K562 (cell line): Measurements from ENCODE around the gene EFHB. TPM values are rescaled to one million over a fixed set of nuclear protein-coding genes. Genes with fewer than 3 reads are reported as not detected.

Source experiments
- ATAC-seq: fragments of 200-7000 bp; cut with Tn5 transposase; 3 replicates; pipeline ENCODE4 v1.9.1; 2020; ENCODE audit warnings: moderate library complexity
- BruUV-seq: library from RNA; stranded (reverse); fragments of 400-500 nt; replicated peaks from 2 replicates; lab custom pipeline; 2021; lab: Mats Ljungman, UMichigan
- CTCF ChIA-PET: fragments of 300-600 bp; formaldehyde crosslinking; extraction: SDS; loops from one replicate; lab custom pipeline; 2021; ENCODE audit warnings: low intra/inter-chr PET ratio; lab: Yijun Ruan, JAX
- POLR2A ChIA-PET: fragments of 300-600, 350-650 bp; sonication (Branson Sonifier 250); formaldehyde crosslinking; extraction: SDS; loops from one replicate; lab custom pipeline; 2021; ENCODE audit warnings: antibody characterized with exemption, inconsistent platforms; lab: Yijun Ruan, JAX
- DNase-seq, 4 experiments: peaks; one replicate each; pipeline versions ENCODE4 v3.0.0 to v3.0.0-alpha.2; 2011 to 2018; ENCODE audit warnings: low spot score in 3 of 4, mixed read lengths in 3 of 4; ENCODE audit errors: extremely low read depth in 1 of 4
- FAIRE-seq: peaks from 2 replicates; lab custom pipeline; 2011; peaks lifted over from hg19 to GRCh38; lab: Jason Lieb, UNC
- H2AFZ ChIP-seq: 2 replicates; pipeline ENCODE4 v1.6.0; 2011; ENCODE audit warnings: low read depth, low read length, control low read depth, inconsistent platforms
- H3K27ac ChIP-seq: fragments of 200-600 bp; 3 replicates; pipeline ENCODE4 v1.8.0; 2011; ENCODE audit warnings: low read depth, mild to moderate bottlenecking, control low read depth, inconsistent platforms, low read length, moderate library complexity, mixed read lengths; ENCODE audit errors: extremely low read depth
- H3K27me3 ChIP-seq, 2 experiments: fragments of 300-600 bp in 1 of 2; 2 replicates in 1 of 2; 3 replicates in 1 of 2; pipeline versions ENCODE4 v1.6.0 to v1.8.0; 2011; ENCODE audit warnings: inconsistent platforms in 2 of 2, low read length in 2 of 2, mild to moderate bottlenecking in 1 of 2, mixed read lengths in 1 of 2, moderate library complexity in 1 of 2; ENCODE audit not compliant: control insufficient read depth in 2 of 2, insufficient read depth in 2 of 2
- H3K36me3 ChIP-seq: fragments of 300-600 bp; 3 replicates; pipeline ENCODE4 v1.8.0; 2011; ENCODE audit warnings: mild to moderate bottlenecking, low read length, inconsistent platforms; ENCODE audit not compliant: control insufficient read depth, insufficient read depth
- H3K4me1 ChIP-seq, 2 experiments: fragments of 200-600 bp in 1 of 2; replicated peaks in 1 of 2; 2 replicates in 1 of 2; 3 replicates in 1 of 2; pipeline versions ENCODE4 v1.5.1 to v1.8.0; 2011; ENCODE audit warnings: inconsistent platforms in 2 of 2, low read length in 2 of 2, mild to moderate bottlenecking in 1 of 2, mixed read lengths in 1 of 2, moderate library complexity in 1 of 2; ENCODE audit not compliant: control insufficient read depth in 2 of 2, insufficient read depth in 2 of 2
- H3K4me2 ChIP-seq: 2 replicates; pipeline ENCODE4 v1.6.1; 2011; ENCODE audit warnings: low read length, control low read depth, inconsistent platforms, mixed read lengths; ENCODE audit not compliant: insufficient read depth
- H3K4me3 ChIP-seq: fragments of 200-600 bp; sonication (generic), shearing (Covaris generic); 2 replicates; pipeline ENCODE4 v1.5.1; 2016; ENCODE audit warnings: control low read depth, inconsistent platforms
- H3K79me2 ChIP-seq: fragments of 200-600 bp; 3 replicates; pipeline ENCODE4 v1.8.0; 2011; ENCODE audit warnings: low read length, inconsistent platforms; ENCODE audit not compliant: control insufficient read depth, insufficient read depth
- H3K9ac ChIP-seq, 2 experiments: 2 replicates each; pipeline versions ENCODE4 v1.6.0 to v1.6.1; 2011; ENCODE audit warnings: low read depth in 2 of 2, low read length in 2 of 2, control low read depth in 1 of 2, inconsistent platforms in 1 of 2, mild to moderate bottlenecking in 1 of 2, mixed read lengths in 1 of 2; ENCODE audit not compliant: insufficient read depth in 1 of 2
- H3K9me1 ChIP-seq: one replicate; pipeline ENCODE4 v1.6.0; 2011; ENCODE audit warnings: inconsistent platforms, mild to moderate bottlenecking, low read length, moderate library complexity; ENCODE audit not compliant: control insufficient read depth, insufficient read depth
- H3K9me3 ChIP-seq: replicated peaks from 2 replicates; pipeline ENCODE4 v1.5.1; 2011; ENCODE audit warnings: low read depth, low read length, inconsistent platforms; ENCODE audit not compliant: control insufficient read depth, insufficient read depth
- H4K20me1 ChIP-seq: replicated peaks from 2 replicates; pipeline ENCODE4 v1.6.1; 2011; ENCODE audit warnings: low read length, inconsistent platforms, mixed read lengths; ENCODE audit not compliant: control insufficient read depth, insufficient read depth
- FOXK1 ChIP-seq: sonication (generic); formaldehyde crosslinking; IDR thresholded peaks from 2 replicates; pipeline ENCODE4 v1.8.0; 2022; ENCODE audit warnings: missing genetic modification reagents, mild to moderate bottlenecking, borderline replicate concordance
- HNRNPLL ChIP-seq: fragments of 200-400 bp; formaldehyde crosslinking; IDR thresholded peaks from 2 replicates; pipeline ENCODE4 v1.6.1; 2017; ENCODE audit warnings: low read length, low read depth, mild to moderate bottlenecking; ENCODE audit not compliant: poor library complexity, severe bottlenecking
- ILK ChIP-seq: fragments of 450-650 bp; IDR thresholded peaks from 2 replicates; pipeline ENCODE4 v1.6.1; 2016; ENCODE audit warnings: missing genetic modification characterization, low read depth, mild to moderate bottlenecking, missing compliant biosample characterization, moderate library complexity, borderline replicate concordance
- JUN ChIP-seq, 2 experiments: sonication (generic) in 1 of 2; formaldehyde crosslinking in 1 of 2; IDR thresholded peaks; 2 replicates each; pipeline versions ENCODE4 v1.6.1 to v1.8.0; 2012 to 2022; ENCODE audit warnings: borderline replicate concordance in 2 of 2, mild to moderate bottlenecking in 2 of 2, improper control_type of control experiment in 1 of 2, low read depth in 1 of 2, low read length in 1 of 2, missing genetic modification reagents in 1 of 2
- JUNB ChIP-seq: fragments of 450-650 bp; formaldehyde crosslinking; conservative IDR thresholded peaks from 2 replicates; pipeline ENCODE4 v1.4.0; 2020; ENCODE audit warnings: mild to moderate bottlenecking
- KLF13 ChIP-seq: fragments of 450-650 bp; IDR thresholded peaks from 2 replicates; pipeline ENCODE4 v1.6.1; 2016; ENCODE audit warnings: missing genetic modification characterization, low read depth, mild to moderate bottlenecking, missing compliant biosample characterization, moderate library complexity, borderline replicate concordance
- RB1 ChIP-seq: fragments of 450-650 bp; IDR thresholded peaks from 2 replicates; pipeline ENCODE4 v1.6.1; 2017; ENCODE audit warnings: low read depth, mild to moderate bottlenecking
- TCF3 ChIP-seq: sonication (generic); formaldehyde crosslinking; IDR thresholded peaks from 2 replicates; pipeline ENCODE4 v1.4.0; 2020; ENCODE audit warnings: mild to moderate bottlenecking, missing genetic modification reagents
- U2AF1 ChIP-seq: fragments of 200-400 bp; formaldehyde crosslinking; optimal IDR thresholded peaks from 2 replicates; pipeline ENCODE3; 2017; ENCODE audit warnings: mild to moderate bottlenecking, low read depth, low read length, moderate library complexity
- ZFX ChIP-seq: sonication (generic); formaldehyde crosslinking; IDR thresholded peaks from 2 replicates; pipeline ENCODE4 v1.8.0; 2022; ENCODE audit warnings: mild to moderate bottlenecking, missing genetic modification reagents, moderate library complexity
- ZNF780A ChIP-seq: fragments of 250-450 bp; sonication (Bioruptor Pico); IDR thresholded peaks from 2 replicates; pipeline ENCODE4 v1.5.0; 2021; ENCODE audit warnings: mild to moderate bottlenecking
- ZNF830 ChIP-seq: fragments of 250-450 bp; sonication (Bioruptor Pico); IDR thresholded peaks from 2 replicates; pipeline ENCODE4 v1.5.0; 2021; ENCODE audit warnings: mild to moderate bottlenecking
- WGBS: fragments of 100-300 bp; shearing (Covaris generic); methylation state at CpG from one replicate; pipeline ENCODE4 v1.1.6; 2016; ENCODE audit warnings: low coverage, mixed read lengths; ENCODE audit not compliant: insufficient coverage; ENCODE audit errors: missing lambda C conversion rate; 5-methylcytosine and 5-hydroxymethylcytosine counted together
- in situ Hi-C: fragments of 300-500 bp; cut with MboI; formaldehyde crosslinking; loops from 4 replicates; pipeline ENCODE4 v1.15.0; 2018; ENCODE audit warnings: inconsistent platforms, mixed read lengths
- intact Hi-C: fragments of 100-400 bp; cut with micrococcal nuclease; formaldehyde crosslinking; loops from 2 replicates; pipeline ENCODE4 v1.14.2; 2022
- polyA plus RNA-seq, 8 experiments: library from polyadenylated mRNA; depleted of rRNA in 4 of 8; stranded (reverse) in 5 of 8; unstranded in 3 of 8; fragments of >200 nt; fragmentation: Nextera tagmentation in 2 of 8; fragmentation: Illumina TruSeq in 1 of 8; extraction: Ambion mirVana in 2 of 8; extraction: Trizol in 1 of 8; gene quantifications; 2 replicates each; pipeline versions ENCODE4 v1.2.1 to v1.2.3, GENCODE V29; 2011 to 2014; ENCODE audit warnings: inconsistent platforms in 1 of 8, missing spikeins in 1 of 8
- total RNA-seq, 7 experiments: library from RNA; depleted of rRNA in 6 of 7; stranded (reverse); fragments of >200 nt in 6 of 7; fragmentation: Illumina TruSeq in 2 of 7; extraction: Trizol in 2 of 7; gene quantifications; 2 replicates each; pipeline versions ENCODE4 v1.2.1 to v1.2.3, GENCODE V29; 2011 to 2021; ENCODE audit warnings: low replicate concordance in 1 of 7
- TF ChIP-seq, protein P1 (sequence below): fragments of 250-450 bp; sonication (Bioruptor Pico); IDR thresholded peaks from 2 replicates; pipeline ENCODE4 v1.5.0; 2021
- TF ChIP-seq, protein P2 (sequence below): fragments of 450-650 bp; IDR thresholded peaks from 2 replicates; pipeline ENCODE4 v1.6.1; 2018; ENCODE audit not compliant: partially characterized antibody
- TF ChIP-seq, protein P3 (sequence below): fragments of 450-650 bp; conservative IDR thresholded peaks from 2 replicates; pipeline ENCODE4 v1.6.1; 2016; ENCODE audit warnings: missing genetic modification characterization, low read depth, mild to moderate bottlenecking, missing compliant biosample characterization, moderate library complexity

The EFHB gene
- total and polyA plus RNA-seq, 9 of the 15 experiments (the other 6 are each of a cell fraction or from before 2014, with no cell fraction given) = 1.5 to 4.0 (median 1.8) TPM

DNA sequence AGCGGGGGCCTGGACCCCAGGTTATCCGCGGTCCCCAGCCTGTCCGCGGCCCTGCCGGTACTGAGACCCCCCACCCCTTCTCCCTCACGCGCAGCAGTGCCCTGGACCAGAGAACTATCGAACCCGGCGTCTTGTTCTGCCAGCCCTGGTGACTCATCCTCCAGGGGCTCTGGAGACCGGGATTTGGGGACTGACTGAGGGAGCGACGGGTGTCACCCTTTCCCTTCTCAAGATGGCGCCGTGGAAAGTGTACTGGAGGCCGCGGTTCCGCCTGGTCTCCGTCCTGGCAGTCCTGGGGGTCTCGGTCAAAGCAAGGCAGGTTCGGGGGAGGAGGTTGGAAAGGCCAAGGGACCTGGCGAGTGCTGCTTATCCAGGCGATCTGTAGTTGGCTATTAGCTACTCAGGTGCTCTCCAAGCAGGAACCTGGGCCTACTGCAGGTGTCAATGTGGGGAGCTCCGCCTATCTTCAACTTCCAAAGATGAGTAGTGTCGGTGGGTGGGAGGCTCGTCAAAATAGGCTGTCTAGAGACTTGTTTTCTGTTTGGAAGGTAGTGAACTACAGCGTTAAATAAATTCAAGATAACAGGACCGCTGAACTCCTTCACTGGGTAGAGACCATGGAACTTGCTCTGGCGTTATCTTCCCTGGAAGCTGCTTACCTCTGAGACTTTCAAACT, 13.7 kb upstream of the EFHB start:
- peak; percentile 81 for FAIRE-seq
- ChIA-PET CTCF (no interaction called here), POLR2A (interaction anchor here (0.7 to 3.6 kb wide), 10 partner anchors 11 to 218 kb away, joined by 3 to 34 read pairs (median 4); no protein-coding TSS in a partner anchor)
- Histone ChIP-seq H2AFZ (peak overlapping the region; percentile 89), H3K4me2 (peak overlapping the region; percentile 99), H3K27me3 (no peaks in the 10 kb centered on the region), H3K4me1 (peaks cover 9 to 11% of the 10 kb centered on the region in 2 experiments; a peak in 4 of 5 replicates), H4K20me1 (peaks cover 12% of the 10 kb centered on the region; the same call in 1 of the 2 replicates), H3K9ac (peak overlapping the region; percentile 91 to 99), H3K9me1 (no peaks in the 10 kb centered on the region), H3K4me3 (peak overlapping the region; percentile 91), H3K79me2 (peaks cover 70% of the 10 kb centered on the region), H3K27ac (peak overlapping the region; percentile 98), H3K9me3 (no peaks in the 10 kb centered on the region), H3K36me3 (peaks cover 28% of the 10 kb centered on the region)
- in situ Hi-C loops (loop anchor here (5.0 kb wide), 1 partner anchor 95 kb away; the partner anchor contains the start of gene KAT2B), intact Hi-C loops (loop anchor here (1.0 to 10.0 kb wide), 5 partner anchors 45 to 377 kb away; partner anchors contain the start of gene SGO1)
- BruUV-seq = TSS peak; percentile 42
- DNase-seq = peak in 3 of 4 experiments; percentile 66 to 78 (median 72)
- peak; percentile 69 for ATAC-seq
- WGBS = 1% methylated on average over 30 of the region's 30 CpGs
- TF ChIP-seq, protein P1, sequence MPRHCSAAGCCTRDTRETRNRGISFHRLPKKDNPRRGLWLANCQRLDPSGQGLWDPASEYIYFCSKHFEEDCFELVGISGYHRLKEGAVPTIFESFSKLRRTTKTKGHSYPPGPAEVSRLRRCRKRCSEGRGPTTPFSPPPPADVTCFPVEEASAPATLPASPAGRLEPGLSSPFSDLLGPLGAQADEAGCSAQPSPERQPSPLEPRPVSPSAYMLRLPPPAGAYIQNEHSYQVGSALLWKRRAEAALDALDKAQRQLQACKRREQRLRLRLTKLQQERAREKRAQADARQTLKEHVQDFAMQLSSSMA (CRISPR knock-in tag) = peak; percentile 97
- TF ChIP-seq, protein P2, sequence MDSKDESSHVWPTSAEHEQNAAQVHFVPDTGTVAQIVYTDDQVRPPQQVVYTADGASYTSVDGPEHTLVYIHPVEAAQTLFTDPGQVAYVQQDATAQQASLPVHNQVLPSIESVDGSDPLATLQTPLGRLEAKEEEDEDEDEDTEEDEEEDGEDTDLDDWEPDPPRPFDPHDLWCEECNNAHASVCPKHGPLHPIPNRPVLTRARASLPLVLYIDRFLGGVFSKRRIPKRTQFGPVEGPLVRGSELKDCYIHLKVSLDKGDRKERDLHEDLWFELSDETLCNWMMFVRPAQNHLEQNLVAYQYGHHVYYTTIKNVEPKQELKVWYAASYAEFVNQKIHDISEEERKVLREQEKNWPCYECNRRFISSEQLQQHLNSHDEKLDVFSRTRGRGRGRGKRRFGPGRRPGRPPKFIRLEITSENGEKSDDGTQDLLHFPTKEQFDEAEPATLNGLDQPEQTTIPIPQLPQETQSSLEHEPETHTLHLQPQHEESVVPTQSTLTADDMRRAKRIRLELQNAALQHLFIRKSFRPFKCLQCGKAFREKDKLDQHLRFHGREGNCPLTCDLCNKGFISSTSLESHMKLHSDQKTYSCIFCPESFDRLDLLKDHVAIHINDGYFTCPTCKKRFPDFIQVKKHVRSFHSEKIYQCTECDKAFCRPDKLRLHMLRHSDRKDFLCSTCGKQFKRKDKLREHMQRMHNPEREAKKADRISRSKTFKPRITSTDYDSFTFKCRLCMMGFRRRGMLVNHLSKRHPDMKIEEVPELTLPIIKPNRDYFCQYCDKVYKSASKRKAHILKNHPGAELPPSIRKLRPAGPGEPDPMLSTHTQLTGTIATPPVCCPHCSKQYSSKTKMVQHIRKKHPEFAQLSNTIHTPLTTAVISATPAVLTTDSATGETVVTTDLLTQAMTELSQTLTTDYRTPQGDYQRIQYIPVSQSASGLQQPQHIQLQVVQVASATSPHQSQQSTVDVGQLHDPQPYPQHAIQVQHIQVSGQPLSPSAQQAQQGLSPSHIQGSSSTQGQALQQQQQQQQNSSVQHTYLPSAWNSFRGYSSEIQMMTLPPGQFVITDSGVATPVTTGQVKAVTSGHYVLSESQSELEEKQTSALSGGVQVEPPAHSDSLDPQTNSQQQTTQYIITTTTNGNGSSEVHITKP = peak; percentile 26
- TF ChIP-seq ZNF830 (CRISPR knock-in tag) (no peak), ZFX (peak; percentile 95), JUNB (CRISPR knock-in tag) (0 out of 2 replicates have a peak, but pooled peaks have one; percentile 56), ZNF780A (CRISPR knock-in tag) (no peak), FOXK1 (CRISPR knock-in tag) (peak; percentile 91; the same call in 1 of the 2 replicates), KLF13 (tag) (0 out of 2 replicates have a peak, but pooled peaks have one; percentile 4), U2AF1 (no peak), JUN (IDR thresholded peaks at IDR 0.05; ENCODE audit: borderline replicate concordance, low read depth, low read length) (peak; percentile 72; the same call in 1 of the 2 replicates), JUN (CRISPR knock-in tag; IDR thresholded peaks at IDR 0.05; ENCODE audit: borderline replicate concordance) (no peak), HNRNPLL (no peak), TCF3 (CRISPR knock-in tag) (peak; percentile 23; the same call in 1 of the 2 replicates), RB1 (0 out of 2 replicates have a peak, but pooled peaks have one; percentile 19), ILK (no peak)
- TF ChIP-seq, protein P3, sequence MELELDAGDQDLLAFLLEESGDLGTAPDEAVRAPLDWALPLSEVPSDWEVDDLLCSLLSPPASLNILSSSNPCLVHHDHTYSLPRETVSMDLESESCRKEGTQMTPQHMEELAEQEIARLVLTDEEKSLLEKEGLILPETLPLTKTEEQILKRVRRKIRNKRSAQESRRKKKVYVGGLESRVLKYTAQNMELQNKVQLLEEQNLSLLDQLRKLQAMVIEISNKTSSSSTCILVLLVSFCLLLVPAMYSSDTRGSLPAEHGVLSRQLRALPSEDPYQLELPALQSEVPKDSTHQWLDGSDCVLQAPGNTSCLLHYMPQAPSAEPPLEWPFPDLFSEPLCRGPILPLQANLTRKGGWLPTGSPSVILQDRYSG = no peak
